Measurements from ENCODE around the gene PAPSS2. TPM values are rescaled to one million over a fixed set of nuclear protein-coding genes. Genes with fewer than 3 reads are reported as not detected.
"Not testable (repeated sequence)": the region's sequence is repeated elsewhere in the genome, so short reads cannot be mapped to it uniquely, and the experiment has no call there.

Gene PAPSS2
- total and polyA plus RNA-seq, 2 experiments from 2014 or later = 2.4 to 6.4 TPM

DNA sequence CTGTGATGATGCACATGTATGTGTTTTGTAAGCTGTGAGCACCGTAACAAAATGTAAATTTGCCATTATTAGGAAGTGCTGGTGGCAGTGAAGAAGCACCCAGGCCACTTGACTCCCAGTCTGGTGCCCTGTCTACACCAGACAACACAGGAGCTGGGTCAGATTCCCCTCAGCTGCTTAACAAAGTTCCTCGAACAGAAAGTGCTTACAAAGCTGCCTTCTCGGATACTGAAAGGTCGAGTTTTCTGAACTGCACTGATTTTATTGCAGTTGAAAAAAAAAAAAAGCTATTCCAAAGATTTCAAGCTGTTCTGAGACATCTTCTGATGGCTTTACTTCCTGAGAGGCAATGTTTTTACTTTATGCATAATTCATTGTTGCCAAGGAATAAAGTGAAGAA is 87.2 kb downstream of the PAPSS2 start:
- H3K9me3 ChIP-seq (ENCODE audit: low read depth) = no peaks in the 10 kb centered on the region
- no peak overlapping the region for H3K27ac ChIP-seq
- TF ChIP-seq, protein P1, sequence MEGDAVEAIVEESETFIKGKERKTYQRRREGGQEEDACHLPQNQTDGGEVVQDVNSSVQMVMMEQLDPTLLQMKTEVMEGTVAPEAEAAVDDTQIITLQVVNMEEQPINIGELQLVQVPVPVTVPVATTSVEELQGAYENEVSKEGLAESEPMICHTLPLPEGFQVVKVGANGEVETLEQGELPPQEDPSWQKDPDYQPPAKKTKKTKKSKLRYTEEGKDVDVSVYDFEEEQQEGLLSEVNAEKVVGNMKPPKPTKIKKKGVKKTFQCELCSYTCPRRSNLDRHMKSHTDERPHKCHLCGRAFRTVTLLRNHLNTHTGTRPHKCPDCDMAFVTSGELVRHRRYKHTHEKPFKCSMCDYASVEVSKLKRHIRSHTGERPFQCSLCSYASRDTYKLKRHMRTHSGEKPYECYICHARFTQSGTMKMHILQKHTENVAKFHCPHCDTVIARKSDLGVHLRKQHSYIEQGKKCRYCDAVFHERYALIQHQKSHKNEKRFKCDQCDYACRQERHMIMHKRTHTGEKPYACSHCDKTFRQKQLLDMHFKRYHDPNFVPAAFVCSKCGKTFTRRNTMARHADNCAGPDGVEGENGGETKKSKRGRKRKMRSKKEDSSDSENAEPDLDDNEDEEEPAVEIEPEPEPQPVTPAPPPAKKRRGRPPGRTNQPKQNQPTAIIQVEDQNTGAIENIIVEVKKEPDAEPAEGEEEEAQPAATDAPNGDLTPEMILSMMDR (IDR thresholded peaks at IDR 0.05; ENCODE audit: low read depth, low read length) = no peak
- H3K4me3 ChIP-seq = no peak overlapping the region
- DNase-seq (ENCODE audit: low read depth in 1 of 2, low spot score in 1 of 2) = no peak
- no peaks in the 10 kb centered on the region for H3K4me1 ChIP-seq (ENCODE audit: low read depth)
- H3K27me3 ChIP-seq = no peaks in the 10 kb centered on the region
- H3K36me3 ChIP-seq = no peaks in the 10 kb centered on the region

GRCh38 chr10:87748244-87748643 is 88.6 kb downstream of the PAPSS2 start:
- not testable (repeated sequence) for H3K27me3 ChIP-seq; DNase-seq (ENCODE audit: low read depth in 1 of 2, low spot score in 1 of 2); H3K27ac ChIP-seq; H3K4me3 ChIP-seq; H3K36me3 ChIP-seq; H3K4me1 ChIP-seq (ENCODE audit: low read depth); H3K9me3 ChIP-seq (ENCODE audit: low read depth)

GRCh38 chr10:87750001-87750671 is 90.5 kb downstream of the PAPSS2 start:
- TF ChIP-seq, protein P1 (IDR thresholded peaks at IDR 0.05; ENCODE audit: low read depth, low read length) = no peak
- Histone ChIP-seq H3K4me1 (ENCODE audit: low read depth) (no peaks in the 10 kb centered on the region), H3K36me3 (peaks cover 21% of the 10 kb centered on the region), H3K27me3 (no peaks in the 10 kb centered on the region), H3K27ac (peak overlapping the region; percentile 76), H3K9me3 (ENCODE audit: low read depth) (no peaks in the 10 kb centered on the region), H3K4me3 (no peak overlapping the region)
- peak in 1 of 2 donors; percentile 33 for DNase-seq (ENCODE audit: low read depth in 1 of 2, low spot score in 1 of 2)

- H3K9me3 ChIP-seq (ENCODE audit: low read depth) = no peaks in the 10 kb centered on the region
- no peak overlapping the region for H3K4me3 ChIP-seq
- H3K4me1 ChIP-seq (ENCODE audit: low read depth) = no peaks in the 10 kb centered on the region
- no peaks in the 10 kb centered on the region for H3K27me3 ChIP-seq
- DNase-seq (ENCODE audit: low read depth in 1 of 2, low spot score in 1 of 2) = no peak
- TF ChIP-seq, protein P1 (IDR thresholded peaks at IDR 0.05; ENCODE audit: low read depth, low read length) = no peak
- peaks cover 26% of the 10 kb centered on the region for H3K36me3 ChIP-seq
- H3K27ac ChIP-seq = peak overlapping the region; percentile 76
Measured at GRCh38 chr10:87750817-87751216, 91.1 kb downstream of the PAPSS2 start.

DNA sequence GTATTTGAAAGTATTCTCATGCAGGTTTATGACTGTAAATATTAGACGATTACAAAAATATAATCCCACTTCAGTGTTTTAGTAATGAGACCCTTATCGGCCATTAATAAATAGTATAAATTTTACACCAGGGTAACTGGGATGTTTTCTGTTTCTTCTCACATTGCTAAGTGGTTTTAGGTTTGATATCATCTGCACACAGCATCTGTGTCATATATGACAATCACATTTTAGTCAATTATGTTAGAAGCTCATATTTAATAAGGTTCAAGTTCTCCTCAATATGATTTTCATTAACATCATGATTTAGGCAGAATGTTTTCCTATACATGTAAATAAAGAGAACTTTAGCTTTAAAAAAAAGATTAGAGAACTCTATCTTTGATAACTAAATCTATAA is 91.6 kb downstream of the PAPSS2 start:
- H3K4me1 ChIP-seq (ENCODE audit: low read depth) = no peaks in the 10 kb centered on the region
- no peak for DNase-seq (ENCODE audit: low read depth in 1 of 2, low spot score in 1 of 2)
- H3K4me3 ChIP-seq = no peak overlapping the region
- H3K9me3 ChIP-seq (ENCODE audit: low read depth) = no peaks in the 10 kb centered on the region
- TF ChIP-seq, protein P1 (IDR thresholded peaks at IDR 0.05; ENCODE audit: low read depth, low read length) = no peak
- no peaks in the 10 kb centered on the region for H3K27me3 ChIP-seq
- no peak overlapping the region for H3K27ac ChIP-seq
- H3K36me3 ChIP-seq = peaks cover 30% of the 10 kb centered on the region

- no peaks in the 10 kb centered on the region for H3K9me3 ChIP-seq (ENCODE audit: low read depth)
- TF ChIP-seq, protein P1 (IDR thresholded peaks at IDR 0.05; ENCODE audit: low read depth, low read length) = no peak
- H3K4me3 ChIP-seq = no peak overlapping the region
- H3K27me3 ChIP-seq = no peaks in the 10 kb centered on the region
- no peak overlapping the region for H3K27ac ChIP-seq
- peaks cover 35% of the 10 kb centered on the region for H3K36me3 ChIP-seq
- DNase-seq (ENCODE audit: low read depth in 1 of 2, low spot score in 1 of 2) = peak in 1 of 2 donors; percentile 43
- H3K4me1 ChIP-seq (ENCODE audit: low read depth) = no peaks in the 10 kb centered on the region
Measured at GRCh38 chr10:87752566-87752965, 92.9 kb downstream of the PAPSS2 start.

Data from cardiac muscle cell (in vitro differentiated cells and primary cell).